Osteoblast (primary cell): ENCODE measurements around the gene C5orf24. TPM values are rescaled to one million over a fixed set of nuclear protein-coding genes. Genes with fewer than 3 reads are reported as not detected.

Experiments used
- DNase-seq: peaks from one replicate; pipeline ENCODE4 v3.0.0; 2011; ENCODE audit warnings: low spot score, mixed read lengths; ENCODE audit not compliant: insufficient read length; ENCODE audit errors: missing footprints
- H2AFZ ChIP-seq: 2 replicates; pipeline ENCODE4 v1.6.0; 2011; ENCODE audit warnings: mild to moderate bottlenecking, low read length
- H3K27ac ChIP-seq: 2 replicates; pipeline ENCODE4 v1.5.1; 2011; ENCODE audit warnings: mild to moderate bottlenecking, low read depth, low read length, moderate library complexity
- H3K27me3 ChIP-seq: 2 replicates; pipeline ENCODE4 v1.6.0; 2012; ENCODE audit warnings: mild to moderate bottlenecking, control low read depth, inconsistent platforms, low read length, moderate library complexity; ENCODE audit not compliant: insufficient read depth
- H3K36me3 ChIP-seq: 2 replicates; pipeline ENCODE4 v1.5.1; 2011; ENCODE audit warnings: mild to moderate bottlenecking, low read length, control low read depth, moderate library complexity; ENCODE audit not compliant: insufficient read depth
- H3K4me1 ChIP-seq: 2 replicates; pipeline ENCODE4 v1.5.1; 2011; ENCODE audit warnings: mild to moderate bottlenecking, low read length, control low read depth, moderate library complexity; ENCODE audit not compliant: insufficient read depth
- H3K4me2 ChIP-seq: 2 replicates; pipeline ENCODE4 v1.6.0; 2011; ENCODE audit warnings: mild to moderate bottlenecking, low read length; ENCODE audit not compliant: insufficient read depth
- H3K4me3 ChIP-seq: fragments of 200-600 bp; sonication (generic); 3 replicates; pipeline ENCODE4 v1.5.1; 2012; ENCODE audit warnings: mild to moderate bottlenecking, low read length, inconsistent platforms; ENCODE audit not compliant: insufficient read depth
- H3K79me2 ChIP-seq: 2 replicates; pipeline ENCODE4 v1.6.0; 2012; ENCODE audit warnings: mild to moderate bottlenecking, low read length, control low read depth, inconsistent platforms; ENCODE audit not compliant: insufficient read depth
- H3K9me3 ChIP-seq: 2 replicates; pipeline ENCODE4 v1.5.1; 2011; ENCODE audit warnings: low read depth, low read length, control low read depth
- H4K20me1 ChIP-seq: 2 replicates; pipeline ENCODE4 v1.6.0; 2012; ENCODE audit warnings: mild to moderate bottlenecking, low read length, control low read depth; ENCODE audit not compliant: insufficient read depth
- total RNA-seq: library from RNA; depleted of rRNA; stranded (reverse); fragments of >200 nt; gene quantifications from 2 replicates; pipeline ENCODE4 v1.2.3, GENCODE V29; 2012
- TF ChIP-seq, protein P1 (sequence below): IDR thresholded peaks from 2 replicates; pipeline ENCODE4 v1.5.1; 2011; ENCODE audit warnings: mild to moderate bottlenecking, low read depth, low read length, moderate library complexity; ENCODE audit errors: extremely low read depth

C5orf24 gene
- total RNA-seq, 1 donor: 46.3 TPM

DNA sequence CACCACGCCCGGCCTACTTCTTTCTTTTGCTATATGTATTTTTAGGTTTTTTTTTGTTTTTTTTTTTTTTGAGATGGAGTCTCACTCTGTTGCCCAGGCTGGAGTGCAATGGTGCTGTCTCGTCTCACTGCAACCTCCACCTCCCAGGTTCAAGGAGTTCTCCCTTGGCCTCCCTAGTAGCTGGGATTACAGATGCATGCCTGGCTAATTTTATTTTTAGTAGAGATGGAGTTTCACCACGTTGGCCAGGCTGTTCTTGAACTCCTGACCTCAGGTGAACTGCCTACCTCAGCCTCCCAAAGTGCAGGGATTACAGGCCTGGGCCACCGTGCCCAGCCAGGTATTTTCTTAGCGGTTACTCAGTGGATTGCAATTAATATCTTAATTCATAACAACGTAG is 23.9 kb upstream of the C5orf24 start:
- H3K4me3 ChIP-seq: no peak overlapping the region
- no peaks in the 10 kb centered on the region for H4K20me1 ChIP-seq
- DNase-seq: no peak
- no peak overlapping the region for H3K4me2 ChIP-seq
- H3K79me2 ChIP-seq: no peaks in the 10 kb centered on the region
- H3K4me1 ChIP-seq: no peaks in the 10 kb centered on the region
- H3K27ac ChIP-seq: no peak overlapping the region
- H3K36me3 ChIP-seq: peaks cover 53% of the 10 kb centered on the region
- H2AFZ ChIP-seq: no peak overlapping the region
- no peaks in the 10 kb centered on the region for H3K27me3 ChIP-seq
- H3K9me3 ChIP-seq: no peaks in the 10 kb centered on the region
- TF ChIP-seq, protein P1, sequence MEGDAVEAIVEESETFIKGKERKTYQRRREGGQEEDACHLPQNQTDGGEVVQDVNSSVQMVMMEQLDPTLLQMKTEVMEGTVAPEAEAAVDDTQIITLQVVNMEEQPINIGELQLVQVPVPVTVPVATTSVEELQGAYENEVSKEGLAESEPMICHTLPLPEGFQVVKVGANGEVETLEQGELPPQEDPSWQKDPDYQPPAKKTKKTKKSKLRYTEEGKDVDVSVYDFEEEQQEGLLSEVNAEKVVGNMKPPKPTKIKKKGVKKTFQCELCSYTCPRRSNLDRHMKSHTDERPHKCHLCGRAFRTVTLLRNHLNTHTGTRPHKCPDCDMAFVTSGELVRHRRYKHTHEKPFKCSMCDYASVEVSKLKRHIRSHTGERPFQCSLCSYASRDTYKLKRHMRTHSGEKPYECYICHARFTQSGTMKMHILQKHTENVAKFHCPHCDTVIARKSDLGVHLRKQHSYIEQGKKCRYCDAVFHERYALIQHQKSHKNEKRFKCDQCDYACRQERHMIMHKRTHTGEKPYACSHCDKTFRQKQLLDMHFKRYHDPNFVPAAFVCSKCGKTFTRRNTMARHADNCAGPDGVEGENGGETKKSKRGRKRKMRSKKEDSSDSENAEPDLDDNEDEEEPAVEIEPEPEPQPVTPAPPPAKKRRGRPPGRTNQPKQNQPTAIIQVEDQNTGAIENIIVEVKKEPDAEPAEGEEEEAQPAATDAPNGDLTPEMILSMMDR: no peak

DNA sequence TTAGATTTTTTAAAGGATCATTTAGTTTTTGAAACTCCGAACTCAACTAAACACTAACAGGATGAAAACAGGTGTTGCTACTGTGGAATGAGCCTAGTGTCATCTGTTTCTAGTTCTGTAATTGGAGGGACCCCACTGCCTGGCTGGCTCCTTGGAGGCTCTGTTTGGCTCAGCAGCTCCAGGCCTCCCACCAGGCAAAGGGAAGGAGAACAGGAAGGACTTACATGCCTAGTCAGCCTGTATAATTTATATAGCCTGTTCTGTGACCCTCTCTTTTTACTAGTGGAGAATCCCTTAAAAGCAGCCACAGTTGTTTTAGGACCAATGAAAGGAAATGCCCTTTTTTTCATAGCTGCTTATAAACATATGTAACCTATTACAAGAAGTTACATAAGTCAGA is 21.1 kb upstream of the C5orf24 start:
- H3K9me3 ChIP-seq: no peaks in the 10 kb centered on the region
- TF ChIP-seq, protein P1: no peak
- H3K36me3 ChIP-seq: peaks cover 54% of the 10 kb centered on the region
- no peak overlapping the region for H2AFZ ChIP-seq
- H3K4me1 ChIP-seq: no peaks in the 10 kb centered on the region
- no peaks in the 10 kb centered on the region for H4K20me1 ChIP-seq
- H3K79me2 ChIP-seq: no peaks in the 10 kb centered on the region
- H3K4me3 ChIP-seq: no peak overlapping the region
- no peaks in the 10 kb centered on the region for H3K27me3 ChIP-seq
- H3K27ac ChIP-seq: no peak overlapping the region
- DNase-seq: no peak
- no peak overlapping the region for H3K4me2 ChIP-seq

DNA sequence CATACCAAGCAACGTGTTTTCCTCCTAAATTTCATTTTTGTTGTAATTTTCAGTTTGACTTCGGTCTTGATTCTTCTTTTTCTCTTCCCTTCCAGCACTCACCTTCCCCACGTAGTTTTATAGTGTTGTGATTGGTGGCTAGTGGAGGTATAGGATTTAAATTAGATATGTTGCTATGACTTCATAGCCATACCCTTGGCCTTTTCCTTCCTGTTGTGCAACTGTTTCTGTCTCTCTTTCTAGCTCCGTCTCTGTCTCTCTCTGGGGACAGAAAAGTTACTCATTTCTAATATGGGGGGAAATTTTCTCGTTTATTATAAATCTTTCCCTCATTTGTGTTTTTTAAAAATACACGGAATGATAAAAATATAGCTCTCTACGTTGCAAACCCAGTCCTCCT is 20.6 kb upstream of the C5orf24 start:
- Histone ChIP-seq H3K27ac (no peak overlapping the region), H3K9me3 (no peaks in the 10 kb centered on the region), H3K4me2 (no peak overlapping the region), H3K36me3 (peaks cover 49% of the 10 kb centered on the region), H3K79me2 (no peaks in the 10 kb centered on the region), H3K4me1 (no peaks in the 10 kb centered on the region), H3K27me3 (no peaks in the 10 kb centered on the region), H2AFZ (no peak overlapping the region), H4K20me1 (no peaks in the 10 kb centered on the region), H3K4me3 (no peak overlapping the region)
- TF ChIP-seq, protein P1: no peak
- DNase-seq: no peak

DNA sequence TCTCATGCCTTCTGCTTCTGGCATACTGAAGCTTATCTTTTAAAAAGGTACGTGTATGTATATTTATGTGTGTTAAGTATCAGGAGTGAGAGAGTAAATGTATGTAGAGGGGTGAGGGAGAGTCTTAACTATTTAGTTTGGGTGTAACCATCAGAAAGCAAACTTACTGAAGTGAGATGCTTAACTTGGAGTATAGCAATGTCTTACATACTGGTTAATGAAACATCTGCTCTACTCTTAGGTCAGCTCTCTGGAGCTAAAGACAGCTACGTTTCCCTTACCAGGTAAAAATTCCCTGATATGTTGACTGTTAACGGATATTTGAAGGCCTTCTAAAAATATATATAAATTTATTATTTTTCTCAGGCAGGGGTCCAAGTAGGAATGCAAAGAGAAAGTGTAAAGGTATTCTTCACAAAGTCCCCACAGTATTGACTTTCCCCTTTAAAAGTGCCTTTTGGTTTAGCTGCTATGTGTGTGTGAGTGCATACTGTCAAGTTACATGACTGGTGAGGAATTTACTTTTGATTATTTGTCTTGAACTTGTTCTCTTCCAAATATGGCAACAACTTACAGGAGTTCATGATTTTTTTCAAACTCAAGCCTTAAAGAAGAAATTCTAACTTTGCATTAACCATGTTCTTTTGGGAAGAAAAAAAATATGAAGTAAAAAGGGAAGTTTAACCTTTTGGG is 12.3 kb upstream of the C5orf24 start:
- no peaks in the 10 kb centered on the region for H3K79me2 ChIP-seq
- no peak overlapping the region for H2AFZ ChIP-seq
- H3K27ac ChIP-seq: no peak overlapping the region
- no peak overlapping the region for H3K4me2 ChIP-seq
- H3K27me3 ChIP-seq: no peaks in the 10 kb centered on the region
- peaks cover 18% of the 10 kb centered on the region for H3K36me3 ChIP-seq
- no peak overlapping the region for H3K4me3 ChIP-seq
- TF ChIP-seq, protein P1: no peak
- no peaks in the 10 kb centered on the region for H4K20me1 ChIP-seq
- DNase-seq: peak; percentile 42
- H3K4me1 ChIP-seq: peaks cover 13% of the 10 kb centered on the region
- H3K9me3 ChIP-seq: no peaks in the 10 kb centered on the region
